CD4-positive, alpha-beta T cell (primary cell): ENCODE data around the gene KCNH1. TPM values are rescaled to one million over a fixed set of nuclear protein-coding genes. Genes with fewer than 3 reads are reported as not detected.

Source experiments
- ATAC-seq: fragments of 200-7000 bp; cut with Tn5 transposase; one replicate; pipeline ENCODE4 v1.10.0; 2022; ENCODE audit warnings: mild to moderate bottlenecking; ENCODE audit not compliant: poor library complexity
- CTCF ChIA-PET: fragments of 350-600 bp; sonication (Branson Sonifier 250); formaldehyde crosslinking; loops from one replicate; lab custom pipeline; 2021; ENCODE audit warnings: antibody characterized with exemption, inconsistent platforms; lab: Charles Lee
- POLR2A ChIA-PET: fragments of 350-600 bp; sonication (Branson Sonifier 250); formaldehyde crosslinking; loops from one replicate; lab custom pipeline; 2021; ENCODE audit warnings: antibody characterized with exemption, inconsistent platforms; lab: Charles Lee
- DNase-seq, 14 experiments: peaks; one replicate each; pipeline ENCODE4 v3.0.0-alpha.2; 2013 to 2020; ENCODE audit warnings: mixed read lengths in 2 of 14
- H3K27ac ChIP-seq, 2 donors: one replicate each; pipeline versions ENCODE4 v1.5.1 to v1.7.0; 2013; ENCODE audit warnings: low read length in 2 of 2, low read depth in 1 of 2, mild to moderate bottlenecking in 1 of 2
- H3K27me3 ChIP-seq, 2 experiments: 1 replicate in 1 of 2; 2 replicates in 1 of 2; pipeline versions ENCODE4 v1.6.1 to v1.7.0; 2013; ENCODE audit warnings: low read length in 2 of 2, control low read depth in 1 of 2, mild to moderate bottlenecking in 1 of 2, moderate library complexity in 1 of 2; ENCODE audit not compliant: insufficient read depth in 2 of 2, control insufficient read depth in 1 of 2
- H3K36me3 ChIP-seq: one replicate; pipeline ENCODE4 v1.6.1; 2013; ENCODE audit warnings: low read length, control low read depth; ENCODE audit not compliant: insufficient read depth
- H3K4me1 ChIP-seq: one replicate; pipeline ENCODE4 v1.6.1; 2013; ENCODE audit warnings: low read length, control low read depth; ENCODE audit not compliant: insufficient read depth
- H3K4me3 ChIP-seq: one replicate; pipeline ENCODE4 v1.5.1; 2013; ENCODE audit warnings: mild to moderate bottlenecking, low read length, moderate library complexity
- H3K9me3 ChIP-seq, 2 experiments: 1 replicate in 1 of 2; 2 replicates in 1 of 2; pipeline versions ENCODE4 v1.6.1 to v1.7.0; 2013; ENCODE audit warnings: low read length in 2 of 2, mild to moderate bottlenecking in 2 of 2, control low read depth in 1 of 2, moderate library complexity in 1 of 2; ENCODE audit not compliant: control insufficient read depth in 1 of 2, insufficient read depth in 1 of 2
- H3K27ac Mint-ChIP-seq: one replicate; pipeline ENCODE4 v1.8.0; 2020; ENCODE audit warnings: mixed read lengths
- H3K27me3 Mint-ChIP-seq: one replicate; pipeline ENCODE4 v1.8.0; 2021; ENCODE audit warnings: mixed read lengths
- H3K36me3 Mint-ChIP-seq: one replicate; pipeline ENCODE4 v1.8.0; 2021; ENCODE audit warnings: low read depth, mixed read lengths
- H3K4me1 Mint-ChIP-seq: one replicate; pipeline ENCODE4 v1.8.0; 2021; ENCODE audit warnings: low read depth, mixed read lengths
- H3K4me3 Mint-ChIP-seq: one replicate; pipeline ENCODE4 v1.8.0; 2020; ENCODE audit warnings: mild to moderate bottlenecking, mixed read lengths
- H3K9me3 Mint-ChIP-seq: one replicate; pipeline ENCODE4 v1.8.0; 2020; ENCODE audit warnings: mixed read lengths
- CTCF ChIP-seq: fragments of 200-600 bp; IDR thresholded peaks from one replicate; pipeline ENCODE4 v1.8.0; 2022; ENCODE audit warnings: antibody characterized with exemption, mild to moderate bottlenecking
- intact Hi-C, 2 experiments: fragments of 100-400 bp; cut with DNase I in 1 of 2; cut with micrococcal nuclease in 1 of 2; formaldehyde crosslinking; loops; one replicate each; pipeline versions ENCODE4 v1.15.1 to v1.9.0; 2023 to 2025; cut with DNase I, micrococcal nuclease
- total RNA-seq, 174 experiments: library from RNA in 2 of 174; stranded (reverse) in 2 of 174; gene quantifications; one replicate each; pipeline ENCODE4 v1.2.3 and lab custom pipeline; 2021 to 2026

KCNH1 gene
- total RNA-seq, 2 experiments from 2014 or later, result not detected

- Histone ChIP-seq H3K27me3 (no peaks in the 10 kb centered on the region), H3K27ac (no peak overlapping the region), H3K4me3 (no peak overlapping the region), H3K36me3 (no peaks in the 10 kb centered on the region), H3K9me3 (no peaks in the 10 kb centered on the region), H3K4me1 (peaks cover 2% of the 10 kb centered on the region)
- no peaks in the 10 kb centered on the region for H3K9me3 Mint-ChIP-seq
- intact Hi-C loops, result no loop called here
- peaks cover 7% of the 10 kb centered on the region for H3K4me1 Mint-ChIP-seq
- no peaks in the 10 kb centered on the region for H3K36me3 Mint-ChIP-seq
- no peak for DNase-seq
- H3K4me3 Mint-ChIP-seq, result no peak overlapping the region
- no peak for TF ChIP-seq CTCF
- H3K27ac Mint-ChIP-seq, result no peak overlapping the region
- H3K27me3 Mint-ChIP-seq, result no peaks in the 10 kb centered on the region
- POLR2A ChIA-PET, result no interaction called here
- CTCF ChIA-PET, result no interaction called here
- ATAC-seq, result no peak
Measured at GRCh38 chr1:210687582-210688279, 446.2 kb downstream of the KCNH1 start.

- no peaks in the 10 kb centered on the region for H3K36me3 ChIP-seq
- H3K9me3 ChIP-seq, result no peaks in the 10 kb centered on the region
- intact Hi-C loops, result no loop called here
- H3K4me1 ChIP-seq, result no peaks in the 10 kb centered on the region
- ATAC-seq, result no peak
- DNase-seq, result no peak
- no peak overlapping the region for H3K27ac ChIP-seq
- H3K4me3 ChIP-seq, result no peak overlapping the region
- ChIA-PET POLR2A (no interaction called here), CTCF (no interaction called here)
- no peak overlapping the region for H3K27ac Mint-ChIP-seq
- no peaks in the 10 kb centered on the region for H3K36me3 Mint-ChIP-seq
- no peak for TF ChIP-seq CTCF
- no peaks in the 10 kb centered on the region for H3K27me3 ChIP-seq
- H3K4me3 Mint-ChIP-seq, result no peak overlapping the region
- H3K27me3 Mint-ChIP-seq, result no peaks in the 10 kb centered on the region
- H3K4me1 Mint-ChIP-seq, result no peaks in the 10 kb centered on the region
- no peaks in the 10 kb centered on the region for H3K9me3 Mint-ChIP-seq
Measured at GRCh38 chr1:210686841-210687240, 447.1 kb downstream of the KCNH1 start.

- Histone ChIP-seq H3K9me3 (no peaks in the 10 kb centered on the region), H3K36me3 (no peaks in the 10 kb centered on the region), H3K4me3 (no peak overlapping the region), H3K27ac (no peak overlapping the region), H3K27me3 (no peaks in the 10 kb centered on the region), H3K4me1 (no peaks in the 10 kb centered on the region)
- Mint-ChIP-seq H3K4me1 (no peaks in the 10 kb centered on the region), H3K36me3 (no peaks in the 10 kb centered on the region), H3K4me3 (no peak overlapping the region), H3K27me3 (no peaks in the 10 kb centered on the region), H3K9me3 (no peaks in the 10 kb centered on the region), H3K27ac (no peak overlapping the region)
- DNase-seq (no peak), ATAC-seq (no peak)
- CTCF ChIA-PET, result no interaction called here
- intact Hi-C loops, result no loop called here
- POLR2A ChIA-PET, result no interaction called here
- no peak for TF ChIP-seq CTCF
Measured at GRCh38 chr1:210685295-210685650, 448.7 kb downstream of the KCNH1 start.
